Hepatocyte (in vitro differentiated cells): ENCODE results near the gene SF3B3.

Experiments used
- CTCF ChIP-seq: fragments of 200-600 bp; sonication (generic); IDR thresholded peaks from 2 replicates; pipeline ENCODE4 v1.5.1; 2016; ENCODE audit warnings: antibody characterized with exemption, mild to moderate bottlenecking; ENCODE audit not compliant: poor library complexity
- EZH2 ChIP-seq: fragments of 200-600 bp; sonication (generic); IDR thresholded peaks from 2 replicates; pipeline ENCODE4 v1.6.1; 2016; ENCODE audit warnings: antibody characterized with exemption, mild to moderate bottlenecking, borderline replicate concordance

- no peak for TF ChIP-seq CTCF
- TF ChIP-seq EZH2 = no peak
Observed at GRCh38 chr16:70512456-70512855, 11.2 kb upstream of the SF3B3 start.
